Measurements from ENCODE around the gene ACACB.

Gene ACACB

DNA sequence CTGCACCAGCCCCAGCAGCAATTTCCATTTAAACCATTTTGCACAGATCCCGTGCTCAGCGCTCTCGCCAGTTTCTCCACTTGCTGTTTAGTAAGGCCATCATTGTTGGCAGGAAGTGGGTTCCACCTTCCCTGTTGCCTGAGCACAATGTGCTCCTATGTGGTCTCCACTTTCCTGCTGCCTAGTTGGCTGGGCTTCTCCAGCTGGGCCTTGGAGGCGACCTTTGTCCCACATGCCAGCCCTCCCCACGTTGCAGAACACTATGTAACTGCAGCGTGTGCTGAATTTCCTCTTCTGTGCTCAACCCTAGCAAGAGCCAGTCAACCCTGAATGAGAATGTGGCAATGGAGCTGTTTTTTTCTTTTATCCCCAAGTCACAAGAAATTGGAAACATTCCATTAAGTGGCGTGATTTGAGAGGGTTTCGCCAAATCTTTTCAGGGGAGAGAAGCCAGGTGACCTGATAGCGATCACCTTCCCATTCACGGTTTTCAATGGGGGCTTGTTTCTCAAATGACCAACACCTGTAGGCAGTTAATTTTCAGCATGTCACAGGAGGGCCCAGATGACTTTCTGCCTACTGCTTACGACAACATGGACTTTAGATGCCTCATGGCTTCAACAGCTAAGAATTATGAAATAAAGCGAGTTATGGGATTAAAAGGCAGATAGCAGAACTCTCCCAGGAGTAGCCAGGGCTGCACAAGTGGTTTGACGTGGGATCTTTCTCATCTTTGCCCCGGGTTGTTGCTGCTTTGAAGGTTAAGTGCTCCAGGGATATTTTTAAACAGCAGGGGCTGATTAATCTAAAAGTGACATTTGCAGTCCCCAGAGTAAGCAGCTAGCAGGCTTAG lies at the start of gene ACACB:
ACACB (plus strand) TSS at position 830 of the 853 bp plus-strand sequence. CDS start 22,819 bp downstream, outside the sequence.
- no peak for DNase-seq

DNA sequence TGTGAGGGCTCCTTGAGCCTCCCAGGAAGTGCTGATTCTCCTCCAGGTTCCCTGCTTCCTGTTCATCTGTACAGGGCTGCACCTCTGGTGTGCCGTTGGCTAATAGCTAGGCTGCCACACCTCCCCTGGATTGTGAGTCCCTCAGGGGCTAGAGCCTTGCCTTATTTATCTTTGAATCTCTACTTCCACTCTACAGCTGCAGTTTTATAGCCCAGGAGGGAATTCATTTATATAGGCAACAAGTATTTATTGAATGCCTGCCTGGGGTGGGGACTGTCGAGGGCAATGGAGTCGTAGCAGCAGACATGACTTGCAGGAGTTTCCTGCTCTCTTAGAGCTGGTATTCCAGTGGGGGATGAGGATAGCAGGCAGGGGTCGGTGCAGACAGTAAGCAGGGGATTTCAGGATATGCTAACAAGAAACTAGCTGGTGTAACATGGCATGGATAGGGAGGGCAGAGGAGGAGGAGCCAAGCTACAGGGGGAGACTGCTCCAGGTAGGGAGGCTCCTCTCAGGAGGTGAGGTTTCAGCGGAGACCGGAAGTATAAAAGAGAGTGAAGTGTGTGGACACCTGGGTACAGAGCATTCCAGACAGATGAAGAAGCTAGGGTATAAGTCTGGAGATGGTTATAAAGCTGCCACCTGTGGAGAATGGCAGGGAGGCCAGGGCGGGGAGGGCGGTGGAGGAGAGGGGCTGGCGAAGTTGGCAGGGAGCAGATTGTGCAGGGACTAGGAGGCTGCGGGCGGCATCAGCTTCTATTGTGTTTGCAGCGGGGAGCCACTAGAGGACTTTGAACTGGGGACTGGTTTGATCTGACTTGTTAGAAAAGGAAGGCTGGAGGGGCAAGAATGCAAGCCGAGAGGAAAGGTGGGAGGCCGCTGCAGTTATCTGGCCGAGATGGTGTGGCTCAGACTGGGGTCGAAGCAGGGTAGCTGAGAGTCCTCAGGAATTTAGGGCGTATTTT lies 46.8 kb upstream of the ACACB start:
- DNase-seq = no peak

DNA sequence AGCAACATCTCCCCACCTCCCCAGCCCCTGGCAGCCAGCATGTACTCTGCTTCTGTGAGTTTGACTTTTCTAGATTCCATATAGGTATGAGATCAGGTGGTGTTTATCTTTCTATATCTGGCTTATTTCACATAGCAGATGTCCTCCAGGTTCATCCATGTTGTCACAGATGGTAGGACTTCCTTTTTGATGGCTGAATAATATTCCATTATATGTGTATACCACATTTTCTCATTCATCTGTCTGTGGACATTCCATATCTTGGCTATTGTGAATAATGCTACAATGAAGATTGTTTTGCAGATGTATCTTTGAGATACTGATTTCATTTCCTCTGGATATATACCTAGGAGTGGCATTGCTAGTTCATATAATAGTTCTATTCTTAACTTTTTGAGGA lies 41.5 kb upstream of the ACACB start:
- DNase-seq = no peak

DNA sequence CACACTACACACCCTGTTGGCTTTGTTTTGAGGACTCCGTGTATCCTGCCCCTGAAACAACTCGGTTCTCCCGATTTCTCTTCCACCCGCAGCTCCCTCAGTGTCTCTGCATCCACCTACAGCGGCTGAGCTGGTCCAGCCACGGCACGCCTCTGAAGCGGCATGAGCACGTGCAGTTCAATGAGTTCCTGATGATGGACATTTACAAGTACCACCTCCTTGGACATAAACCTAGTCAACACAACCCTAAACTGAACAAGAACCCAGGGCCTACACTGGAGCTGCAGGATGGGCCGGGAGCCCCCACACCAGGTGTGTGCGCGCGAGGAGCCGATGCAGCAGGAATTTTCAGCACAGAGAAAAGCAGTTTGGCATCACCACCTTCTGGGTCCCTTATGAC lies 33.6 kb upstream of the ACACB start:
- no peak for DNase-seq

DNA sequence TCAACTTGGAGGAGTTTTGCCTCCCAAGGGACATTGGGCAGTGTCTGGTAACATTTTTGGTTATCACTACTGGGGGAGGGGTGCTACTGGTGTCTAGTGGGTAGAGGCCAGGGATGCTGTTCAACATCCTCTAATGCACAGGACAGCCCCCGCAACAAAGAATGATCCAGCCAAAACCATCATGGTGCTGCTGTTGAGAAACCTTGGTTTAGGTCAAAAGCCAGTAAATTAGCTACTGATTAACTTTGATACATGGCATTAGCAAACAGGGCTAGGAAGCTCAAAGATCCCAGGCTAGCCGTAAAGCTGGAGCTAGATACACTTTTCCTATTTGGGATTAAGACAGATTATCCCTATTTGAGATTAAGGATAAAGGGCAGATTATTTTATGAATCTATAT lies 32.0 kb upstream of the ACACB start:
- no peak for DNase-seq

DNA sequence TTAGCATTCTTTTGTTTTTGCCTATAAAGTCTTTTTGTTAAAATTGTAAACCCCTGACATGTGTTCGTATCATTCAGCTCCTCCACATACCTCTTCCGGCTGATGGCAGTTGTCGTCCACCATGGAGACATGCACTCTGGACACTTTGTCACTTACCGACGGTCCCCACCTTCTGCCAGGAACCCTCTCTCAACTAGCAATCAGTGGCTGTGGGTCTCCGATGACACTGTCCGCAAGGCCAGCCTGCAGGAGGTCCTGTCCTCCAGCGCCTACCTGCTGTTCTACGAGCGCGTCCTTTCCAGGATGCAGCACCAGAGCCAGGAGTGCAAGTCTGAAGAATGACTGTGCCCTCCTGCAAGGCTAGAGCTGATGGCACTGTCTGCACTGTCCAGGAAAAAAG lies 30.8 kb upstream of the ACACB start:
- DNase-seq = no peak

DNA sequence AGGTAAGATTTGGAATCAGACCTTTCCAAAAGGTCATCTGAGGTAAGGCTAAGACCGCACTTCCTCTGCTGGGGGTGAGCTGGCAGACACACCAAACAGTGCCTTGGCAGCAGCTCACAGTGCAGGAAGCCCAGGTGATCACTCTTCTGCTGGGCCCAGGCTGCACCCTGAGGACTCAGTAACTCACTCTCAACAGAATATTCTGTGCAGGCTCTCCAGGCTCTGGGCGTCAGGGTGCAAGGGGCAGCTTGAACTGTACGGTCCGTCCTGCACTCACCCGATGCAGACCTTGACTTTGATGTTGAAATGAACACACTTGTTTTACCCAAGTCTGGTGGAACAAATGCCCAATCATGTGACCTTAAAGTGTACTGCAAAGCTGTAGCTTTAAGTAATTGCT lies 29.1 kb upstream of the ACACB start:
- DNase-seq = no peak

DNA sequence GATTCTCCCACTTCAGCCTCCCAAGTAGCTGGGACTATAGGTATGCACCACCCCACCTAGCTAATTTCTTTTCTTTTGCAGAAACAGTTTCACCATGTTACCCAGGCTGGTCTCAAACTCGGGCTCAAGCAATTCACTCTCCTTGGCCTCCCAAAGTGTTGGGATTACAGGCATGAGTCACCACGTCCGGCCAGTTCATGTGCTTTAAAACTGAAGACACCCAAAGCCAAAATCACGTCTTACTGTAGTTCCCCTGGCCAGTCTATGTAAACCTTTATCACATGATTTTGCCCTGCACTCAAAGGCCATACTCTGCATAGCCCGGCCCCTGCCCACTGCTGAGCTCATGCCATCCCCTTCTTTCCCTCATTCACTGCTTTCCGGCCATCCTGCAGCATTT lies 27.6 kb upstream of the ACACB start:
- DNase-seq = no peak

DNA sequence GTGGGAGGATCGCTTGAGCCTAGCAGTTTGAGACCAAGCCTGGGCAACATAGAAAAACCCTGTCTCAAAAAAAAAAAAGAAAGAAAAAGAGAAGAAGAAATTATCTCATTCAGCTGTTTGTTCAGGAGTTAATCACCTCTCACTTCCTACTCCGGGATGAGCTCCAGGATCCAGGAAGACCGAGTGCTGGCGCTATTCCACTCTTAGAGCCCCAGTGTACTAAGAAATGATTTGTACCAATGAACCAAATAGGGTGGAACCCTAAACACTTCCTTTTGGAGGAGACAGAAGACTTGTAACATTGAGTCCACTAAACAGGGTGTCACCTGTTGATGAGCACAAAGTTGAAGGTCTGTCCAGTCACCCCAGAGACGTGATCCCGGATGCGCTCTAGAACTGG lies 26.7 kb upstream of the ACACB start:
- DNase-seq = no peak

DNA sequence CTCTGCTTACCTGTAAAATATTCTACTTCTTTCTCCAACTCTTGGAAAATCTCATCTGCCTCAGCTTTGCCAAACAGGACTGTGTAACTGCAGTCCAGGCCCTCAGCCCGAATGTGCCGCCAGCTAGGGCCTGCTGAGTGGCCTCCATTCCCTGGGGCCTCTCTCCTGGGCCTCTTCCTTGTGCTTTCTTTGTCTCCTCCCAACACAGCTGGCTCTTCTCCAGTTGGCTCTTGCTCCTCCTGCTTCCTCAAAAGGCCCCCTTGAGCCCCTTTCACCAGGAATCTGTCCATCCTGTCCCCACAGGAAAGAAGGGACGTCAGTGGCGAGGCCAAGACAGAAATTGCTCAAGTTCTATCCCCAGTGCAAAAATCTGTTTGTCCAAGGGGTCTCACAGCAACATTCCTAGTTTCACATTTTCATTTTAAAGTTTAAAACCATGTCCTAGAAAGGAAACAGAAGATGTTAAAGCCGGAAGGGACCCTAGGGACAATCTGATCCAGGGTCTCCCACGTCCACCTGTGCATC lies 23.8 kb upstream of the ACACB start:
- DNase-seq = no peak

DNA sequence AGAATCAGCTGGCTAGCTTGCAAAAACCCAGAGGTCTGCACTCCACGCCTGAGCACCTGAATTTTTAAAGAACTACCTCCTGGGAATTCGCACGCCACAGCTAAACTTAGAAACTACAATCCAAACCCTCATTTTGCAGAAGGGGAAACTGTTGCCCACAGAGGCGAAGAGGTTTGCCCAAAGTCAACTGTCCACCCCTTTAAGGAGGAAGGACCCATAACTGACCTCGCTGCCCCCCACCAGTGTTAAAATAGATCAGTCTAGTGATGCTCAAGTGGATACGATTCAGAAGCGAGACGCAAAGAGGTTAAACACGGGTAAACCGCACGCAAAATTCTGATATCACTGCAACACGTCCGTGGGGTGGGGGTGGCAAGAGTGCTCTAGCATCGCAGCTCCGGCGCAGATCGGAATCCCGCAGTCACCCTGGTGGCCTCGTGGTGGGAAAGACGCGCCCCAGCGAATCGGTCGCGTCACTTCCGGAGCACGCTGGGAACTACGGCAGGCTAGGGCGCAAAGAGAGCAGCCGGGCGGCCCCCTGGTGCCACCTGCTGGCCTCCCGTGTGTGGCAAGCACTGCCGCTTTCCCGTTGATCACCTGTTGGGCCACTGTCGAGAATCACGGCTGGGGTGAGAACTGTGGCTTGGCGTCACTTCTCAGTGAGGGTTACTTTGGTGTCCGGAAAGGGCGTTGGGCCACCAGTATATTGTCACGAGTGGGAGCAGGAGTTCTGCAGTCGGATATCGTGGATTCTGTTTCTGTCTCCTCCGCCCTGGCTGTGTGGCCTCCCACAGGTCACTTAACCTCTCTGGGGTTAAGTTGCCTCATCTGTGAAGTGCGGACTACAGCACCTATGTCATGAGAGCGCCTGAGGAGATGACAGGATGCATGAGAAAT lies 23.1 kb upstream of the ACACB start, which contains the start of gene ALKBH2:
ALKBH2 (minus strand) TSS at position 451 of the 897 bp plus-strand sequence. CDS start 686 bp downstream, outside the sequence.
- DNase-seq = peak; percentile 96

DNA sequence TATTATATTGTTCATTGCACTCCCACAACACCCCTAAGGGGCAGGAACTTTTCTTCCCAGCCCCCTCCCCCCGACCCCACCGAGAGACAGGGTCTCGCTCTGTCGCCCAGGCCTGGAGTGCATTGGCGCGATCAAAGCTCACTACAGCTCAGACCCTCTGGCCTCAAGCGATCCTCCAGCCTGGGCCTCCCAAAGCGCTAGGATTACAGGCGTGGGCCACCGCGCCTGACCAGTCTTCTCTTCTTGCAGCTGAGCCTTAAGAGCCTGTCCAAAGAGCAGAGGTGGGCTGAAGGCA lies 19.3 kb upstream of the ACACB start:
- DNase-seq = no peak

DNA sequence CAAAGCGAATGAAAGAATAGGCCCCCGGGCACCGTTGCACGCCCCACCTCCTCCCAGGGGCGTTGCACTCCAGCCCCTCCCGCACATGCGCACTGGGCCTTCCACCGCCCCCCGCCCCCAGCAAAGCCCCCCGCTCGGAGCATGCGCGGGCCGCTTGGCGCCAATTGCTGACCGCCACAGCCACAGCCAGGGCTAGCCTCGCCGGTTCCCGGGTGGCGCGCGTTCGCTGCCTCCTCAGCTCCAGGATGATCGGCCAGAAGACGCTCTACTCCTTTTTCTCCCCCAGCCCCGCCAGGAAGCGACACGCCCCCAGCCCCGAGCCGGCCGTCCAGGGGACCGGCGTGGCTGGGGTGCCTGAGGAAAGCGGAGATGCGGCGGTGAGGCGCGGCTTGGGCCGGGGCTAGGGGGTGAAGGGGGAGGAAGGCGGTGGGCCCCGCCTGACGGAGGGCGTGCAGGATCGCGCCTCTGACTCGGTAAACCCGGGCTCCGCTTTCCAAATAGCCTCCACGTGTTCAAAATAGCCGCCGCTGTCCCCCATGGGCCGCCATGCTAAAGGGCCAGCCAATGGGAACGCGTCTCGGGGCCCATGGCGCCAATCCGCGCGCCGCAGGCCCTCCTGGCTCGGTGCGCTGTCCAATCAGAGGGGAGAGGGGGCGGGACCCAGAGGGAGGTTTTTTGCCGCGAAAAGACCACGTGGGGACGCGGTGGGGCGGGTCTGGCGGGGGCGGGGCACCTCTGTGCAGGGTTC lies 18.8 kb upstream of the ACACB start, which contains the start of gene UNG:
UNG (plus strand) TSS at position 163 of the 748 bp plus-strand sequence; CDS start at position 246, 83 bp downstream.
- DNase-seq = peak; percentile 97

DNA sequence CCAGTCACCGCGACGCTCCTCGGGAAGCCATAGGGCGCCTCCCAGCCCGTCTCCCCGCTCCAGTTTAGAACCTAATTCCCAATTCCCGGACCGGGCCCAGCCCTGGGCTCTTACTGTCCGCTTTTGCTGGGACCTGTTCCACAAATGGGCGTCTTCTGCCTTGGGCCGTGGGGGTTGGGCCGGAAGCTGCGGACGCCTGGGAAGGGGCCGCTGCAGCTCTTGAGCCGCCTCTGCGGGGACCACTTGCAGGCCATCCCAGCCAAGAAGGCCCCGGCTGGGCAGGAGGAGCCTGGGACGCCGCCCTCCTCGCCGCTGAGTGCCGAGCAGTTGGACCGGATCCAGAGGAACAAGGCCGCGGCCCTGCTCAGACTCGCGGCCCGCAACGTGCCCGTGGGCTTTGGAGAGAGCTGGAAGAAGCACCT lies 18.2 kb upstream of the ACACB start:
- no peak for DNase-seq

DNA sequence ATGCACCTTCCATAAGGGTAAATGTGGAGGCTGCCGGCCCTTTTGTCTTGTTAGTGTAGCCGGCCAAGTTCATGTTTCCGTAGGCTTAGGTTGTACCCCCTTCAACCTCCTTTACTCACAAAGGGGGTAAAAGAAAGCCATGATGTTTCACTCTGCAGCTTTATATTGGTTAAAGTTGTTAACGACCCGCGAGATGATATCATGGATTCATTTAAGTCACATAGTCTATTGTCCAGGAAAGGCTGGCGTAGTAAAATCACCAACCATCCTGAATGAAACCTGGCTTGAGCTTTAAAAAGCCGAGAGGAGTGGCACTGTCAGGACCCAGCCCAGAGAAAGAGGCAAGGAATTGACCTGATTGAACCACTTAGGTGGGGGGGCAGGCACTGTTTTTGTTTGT lies 17.7 kb upstream of the ACACB start:
- DNase-seq = no peak

DNA sequence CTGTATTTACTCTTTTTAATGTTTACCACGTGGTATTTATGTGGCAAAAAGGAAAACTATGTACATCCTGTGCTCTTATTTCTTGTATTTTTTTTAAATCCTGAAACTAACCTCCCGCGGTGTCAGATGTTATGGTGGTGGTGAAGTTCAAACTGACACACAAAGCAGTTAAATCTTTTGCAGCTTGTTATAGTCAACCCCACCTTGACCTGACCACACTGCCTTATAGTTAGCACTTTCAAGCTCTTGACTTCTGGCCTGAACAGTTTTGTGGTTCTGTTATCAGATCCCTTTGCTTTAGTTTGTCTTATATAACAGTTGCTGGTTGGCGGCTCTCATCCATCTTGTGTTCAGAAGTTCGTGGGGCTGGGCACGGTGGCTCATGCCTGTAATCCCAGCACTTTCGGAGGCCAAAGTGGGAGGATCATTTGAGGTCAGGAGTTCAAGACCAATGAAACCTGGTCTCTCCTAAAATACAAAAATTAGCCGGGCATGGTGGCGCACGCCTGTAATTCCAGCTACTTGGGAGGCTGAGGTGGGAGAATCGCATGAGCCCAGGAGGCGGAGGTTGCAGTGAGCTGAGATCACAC lies 16.9 kb upstream of the ACACB start:
- DNase-seq = peak; percentile 47

DNA sequence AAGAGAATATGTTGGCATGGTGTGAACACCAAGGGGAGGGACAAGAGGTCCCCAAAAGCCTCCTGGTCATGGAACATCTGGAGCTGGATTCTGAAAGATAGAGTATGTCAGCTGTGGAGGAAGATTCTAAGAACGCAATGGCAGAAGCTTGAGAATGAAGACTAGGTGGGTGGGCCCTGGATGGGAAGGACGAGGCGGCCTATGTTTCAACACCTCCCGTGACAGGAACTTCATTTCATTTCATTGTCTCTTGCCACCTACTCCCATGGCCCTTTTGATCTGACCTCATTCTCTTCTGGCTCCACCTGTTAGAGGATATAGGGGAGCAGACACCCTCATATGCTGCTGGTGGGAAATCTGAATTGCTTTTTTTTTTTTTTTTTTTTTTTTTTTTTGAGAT lies 15.6 kb upstream of the ACACB start:
- no peak for DNase-seq

DNA sequence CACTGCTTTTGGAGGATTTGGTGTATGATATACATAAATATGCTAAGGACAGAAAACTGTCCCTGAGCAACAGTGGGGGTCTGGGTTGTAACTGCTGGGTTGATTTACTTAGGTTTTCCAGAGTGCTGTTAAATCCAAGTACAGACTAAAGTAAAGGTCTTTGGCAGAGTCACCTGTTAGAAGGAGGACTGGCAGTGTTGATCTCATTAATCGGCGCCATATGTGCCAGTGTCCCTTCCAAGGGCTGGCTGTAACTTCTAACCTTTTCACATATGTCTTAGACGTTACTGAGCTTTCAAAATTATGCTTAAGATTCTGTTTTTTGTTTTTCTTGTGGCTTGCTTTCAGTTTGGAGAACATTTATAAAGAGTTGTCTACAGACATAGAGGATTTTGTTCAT lies 13.9 kb upstream of the ACACB start:
- no peak for DNase-seq

DNA sequence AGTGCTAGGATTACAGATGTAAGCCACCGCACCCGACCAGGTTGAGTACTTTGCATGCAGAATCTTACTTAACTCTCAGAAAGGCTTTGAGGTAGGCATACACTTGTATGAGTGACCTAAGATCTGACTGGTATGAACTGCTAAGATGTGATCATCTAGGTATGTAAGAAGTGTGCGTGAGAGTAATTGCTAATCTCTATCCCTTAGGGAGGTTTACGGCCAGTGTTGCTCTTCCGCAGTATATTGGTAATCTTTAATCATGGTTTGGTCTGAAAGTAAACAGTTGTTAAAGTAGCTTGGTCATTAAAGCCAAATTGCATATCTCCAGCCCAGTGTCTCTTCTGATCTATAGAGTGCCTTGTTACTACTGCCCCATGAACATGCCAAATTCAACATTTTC lies 11.2 kb upstream of the ACACB start:
- DNase-seq = no peak

DNA sequence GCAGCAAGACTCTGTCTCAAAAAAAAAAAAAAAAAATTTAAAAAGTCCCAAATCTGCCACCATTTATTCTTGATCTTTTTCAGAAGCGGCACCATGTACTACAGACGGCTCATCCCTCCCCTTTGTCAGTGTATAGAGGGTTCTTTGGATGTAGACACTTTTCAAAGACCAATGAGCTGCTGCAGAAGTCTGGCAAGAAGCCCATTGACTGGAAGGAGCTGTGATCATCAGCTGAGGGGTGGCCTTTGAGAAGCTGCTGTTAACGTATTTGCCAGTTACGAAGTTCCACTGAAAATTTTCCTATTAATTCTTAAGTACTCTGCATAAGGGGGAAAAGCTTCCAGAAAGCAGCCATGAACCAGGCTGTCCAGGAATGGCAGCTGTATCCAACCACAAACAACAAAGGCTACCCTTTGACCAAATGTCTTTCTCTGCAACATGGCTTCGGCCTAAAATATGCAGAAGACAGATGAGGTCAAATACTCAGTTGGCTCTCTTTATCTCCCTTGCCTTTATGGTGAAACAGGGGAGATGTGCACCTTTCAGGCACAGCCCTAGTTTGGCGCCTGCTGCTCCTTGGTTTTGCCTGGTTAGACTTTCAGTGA lies 6.5 kb upstream of the ACACB start:
- DNase-seq = no peak

DNA sequence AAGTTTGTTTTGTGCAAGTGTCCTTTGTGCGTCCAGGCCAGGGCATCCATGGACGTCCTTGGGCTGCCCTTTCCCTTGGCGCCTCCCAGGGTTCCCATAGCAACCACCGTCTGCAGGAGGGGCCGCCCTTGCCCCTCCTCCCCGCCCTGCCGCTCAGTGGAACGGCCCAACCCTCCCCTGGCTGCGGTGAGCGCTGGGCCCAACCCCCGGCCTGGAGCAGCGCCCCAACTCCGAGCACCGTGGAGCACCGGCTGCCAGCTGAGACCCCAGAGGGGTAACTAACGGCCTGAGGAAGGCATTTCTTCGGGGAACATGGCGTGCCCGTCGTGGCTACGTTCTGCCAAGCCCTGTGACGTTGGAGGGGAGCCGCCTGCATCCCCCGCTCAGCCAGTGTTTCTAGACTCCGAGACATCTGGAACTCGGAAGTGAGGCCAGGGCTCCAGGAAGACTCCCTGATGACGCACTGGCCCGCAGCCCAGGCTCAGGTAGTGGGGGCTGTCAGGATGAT lies 5.3 kb upstream of the ACACB start:
- DNase-seq = peak; percentile 62
